ENCODE data around the gene PPM1H.

- TF ChIP-seq, protein P1, sequence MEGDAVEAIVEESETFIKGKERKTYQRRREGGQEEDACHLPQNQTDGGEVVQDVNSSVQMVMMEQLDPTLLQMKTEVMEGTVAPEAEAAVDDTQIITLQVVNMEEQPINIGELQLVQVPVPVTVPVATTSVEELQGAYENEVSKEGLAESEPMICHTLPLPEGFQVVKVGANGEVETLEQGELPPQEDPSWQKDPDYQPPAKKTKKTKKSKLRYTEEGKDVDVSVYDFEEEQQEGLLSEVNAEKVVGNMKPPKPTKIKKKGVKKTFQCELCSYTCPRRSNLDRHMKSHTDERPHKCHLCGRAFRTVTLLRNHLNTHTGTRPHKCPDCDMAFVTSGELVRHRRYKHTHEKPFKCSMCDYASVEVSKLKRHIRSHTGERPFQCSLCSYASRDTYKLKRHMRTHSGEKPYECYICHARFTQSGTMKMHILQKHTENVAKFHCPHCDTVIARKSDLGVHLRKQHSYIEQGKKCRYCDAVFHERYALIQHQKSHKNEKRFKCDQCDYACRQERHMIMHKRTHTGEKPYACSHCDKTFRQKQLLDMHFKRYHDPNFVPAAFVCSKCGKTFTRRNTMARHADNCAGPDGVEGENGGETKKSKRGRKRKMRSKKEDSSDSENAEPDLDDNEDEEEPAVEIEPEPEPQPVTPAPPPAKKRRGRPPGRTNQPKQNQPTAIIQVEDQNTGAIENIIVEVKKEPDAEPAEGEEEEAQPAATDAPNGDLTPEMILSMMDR (conservative IDR thresholded peaks at IDR 0.05; ENCODE audit: low read depth, low read length): no peak
- TF ChIP-seq EZH2 (IDR thresholded peaks at IDR 0.05; ENCODE audit: low read length, unreplicated experiment): no peak
These were observed 126.6 kb downstream of the PPM1H start for GRCh38 chr12:62808166-62808879.
